Hematopoietic multipotent progenitor cell treated with erythropoietin and hydrocortisone succinate and interleukin-3 and kit ligand, for 15 days (in vitro differentiated cells): ENCODE measurements around the gene ARID1B.

ENCODE experiments used
- DNase-seq: peaks from one replicate; pipeline ENCODE4 v3.0.0-alpha.2; 2015; ENCODE audit warnings: low spot score

Gene ARID1B

GRCh38 chr6:157054531-157054979 is 277.4 kb downstream of the ARID1B start:
- no peak for DNase-seq

GRCh38 chr6:157055863-157056262 is 278.7 kb downstream of the ARID1B start:
- no peak for DNase-seq

- DNase-seq, result no peak
Measured at GRCh38 chr6:157056275-157056674, 279.1 kb downstream of the ARID1B start.

DNA sequence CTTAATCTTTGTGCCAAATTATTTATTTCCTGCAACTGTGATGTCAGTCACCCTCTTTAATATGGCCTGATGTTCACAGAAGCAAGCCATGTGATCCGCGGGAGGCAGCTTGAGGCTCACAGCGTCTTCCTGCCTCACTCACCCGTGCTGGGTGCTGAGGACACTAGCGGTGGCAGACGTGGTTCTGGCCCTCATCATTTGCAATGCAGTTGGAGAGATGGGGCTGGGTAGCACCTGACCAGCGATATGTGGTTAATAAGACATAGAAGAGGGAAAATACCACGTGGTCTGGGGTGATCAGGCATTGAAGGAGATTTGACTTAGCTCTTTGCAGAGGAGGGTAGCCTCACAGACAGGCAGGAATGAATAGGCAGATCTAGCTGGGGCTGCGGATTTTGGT is 281.4 kb downstream of the ARID1B start:
- DNase-seq, result no peak

DNA sequence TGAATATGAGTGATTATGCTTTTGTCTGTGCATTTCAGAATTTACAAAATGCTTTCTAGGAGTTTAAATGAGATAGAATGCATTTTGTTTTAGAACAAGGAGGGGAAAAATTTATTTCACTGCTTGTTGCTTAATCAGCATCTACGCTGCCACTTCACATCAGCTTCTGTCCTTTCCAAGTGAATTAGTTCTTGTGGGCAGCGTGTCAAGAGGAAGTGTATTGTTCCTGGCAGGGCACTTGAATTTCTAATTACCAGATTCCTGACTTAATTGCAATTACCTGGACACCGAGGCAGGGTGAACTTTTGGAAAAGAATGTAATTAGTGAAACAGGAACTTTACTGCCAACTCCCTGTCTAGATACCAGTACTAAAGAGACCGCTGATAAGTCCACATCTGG is 282.6 kb downstream of the ARID1B start:
- no peak for DNase-seq

- no peak for DNase-seq
Measured at GRCh38 chr6:157060440-157060952, 283.3 kb downstream of the ARID1B start.

DNA sequence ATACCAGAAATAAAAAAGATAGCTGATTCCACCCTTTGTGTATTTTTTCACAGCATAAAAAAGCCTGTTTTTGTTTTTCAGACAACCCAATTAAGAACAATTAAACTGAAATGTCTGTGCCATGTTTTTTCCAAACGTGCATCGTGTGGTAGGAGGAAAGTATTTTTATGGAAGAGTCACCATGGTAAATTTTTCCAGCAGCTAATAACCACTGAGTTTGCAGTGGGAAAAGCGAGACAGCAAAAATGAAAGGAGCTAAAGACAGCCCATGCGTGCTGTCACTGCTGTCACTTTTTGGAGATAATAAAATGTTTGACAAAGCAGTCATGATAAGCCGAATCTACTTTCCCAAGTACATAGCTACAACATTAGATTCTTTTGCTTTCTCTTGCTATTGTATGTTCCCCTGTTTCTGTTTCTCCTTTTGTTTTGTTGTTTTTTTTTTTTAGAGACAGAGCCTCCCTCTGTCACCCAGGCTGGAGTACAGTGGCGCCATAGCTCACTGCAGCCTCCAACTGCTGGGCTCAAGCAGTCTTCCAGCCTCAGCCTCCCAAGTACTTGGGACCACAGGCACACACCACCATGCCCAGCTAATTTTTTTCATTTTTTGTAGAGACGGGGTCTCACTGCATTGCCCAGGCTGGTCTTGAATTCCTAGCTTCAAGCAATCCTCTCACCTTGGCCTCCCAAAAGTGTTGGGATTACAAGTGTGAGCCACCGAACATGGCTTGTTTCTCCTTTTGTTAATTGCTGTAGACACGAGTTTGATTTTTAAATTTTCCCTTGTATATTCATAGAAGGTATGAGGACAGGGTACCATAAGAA is 284.8 kb downstream of the ARID1B start:
- DNase-seq, result no peak

DNA sequence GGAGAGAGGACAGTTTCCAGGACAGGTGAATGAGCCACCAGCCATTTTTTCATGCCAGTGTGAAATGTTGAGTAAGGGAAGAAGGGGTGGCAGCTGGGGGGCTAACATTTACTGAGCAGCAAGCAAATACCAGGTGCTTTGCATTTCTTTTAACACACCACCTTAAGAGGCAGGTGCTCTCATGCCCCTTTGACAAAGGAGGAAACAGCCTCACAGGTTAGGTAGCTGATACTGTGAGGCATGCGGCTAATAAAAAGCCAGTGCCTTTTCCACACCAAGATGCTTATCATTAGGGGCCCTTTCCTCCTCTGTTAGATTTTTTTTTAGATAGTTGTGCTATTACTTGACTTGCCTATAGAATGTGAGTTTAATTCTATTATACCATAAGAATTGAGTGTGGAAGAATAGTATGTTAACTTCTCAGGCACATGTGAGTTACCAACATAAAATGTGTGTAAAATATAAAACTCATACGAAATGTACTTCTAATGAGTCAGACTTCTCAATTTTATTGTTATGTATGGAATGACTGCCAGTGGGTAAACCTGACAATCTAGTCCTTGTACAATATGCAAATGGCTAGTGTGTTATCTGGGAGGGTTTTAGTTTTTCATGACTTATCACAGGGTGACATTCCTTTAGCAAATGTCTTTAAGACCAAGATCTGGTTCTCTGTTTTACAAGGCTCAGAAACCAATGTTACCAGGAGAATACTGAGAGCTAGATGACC is 286.2 kb downstream of the ARID1B start:
- no peak for DNase-seq

DNA sequence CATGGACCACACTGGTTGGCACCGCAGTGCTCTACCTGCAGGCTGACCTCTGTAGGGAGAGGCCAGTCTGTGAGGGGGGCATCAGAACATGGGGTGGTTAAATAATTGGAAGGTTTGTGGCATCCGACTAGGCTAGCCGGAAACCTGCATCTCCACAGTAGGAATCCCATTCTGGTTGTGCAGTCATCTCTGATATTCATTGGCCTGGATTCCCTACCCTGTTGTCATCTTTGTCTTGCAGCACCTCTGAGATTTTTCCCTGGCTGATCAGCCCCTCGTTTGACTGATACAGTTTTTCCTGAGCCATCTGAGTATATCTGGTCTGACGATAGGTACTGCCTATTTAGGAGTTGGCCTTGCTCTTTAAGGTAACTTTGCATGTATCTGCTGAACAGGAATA is 286.7 kb downstream of the ARID1B start:
- DNase-seq, result no peak

DNA sequence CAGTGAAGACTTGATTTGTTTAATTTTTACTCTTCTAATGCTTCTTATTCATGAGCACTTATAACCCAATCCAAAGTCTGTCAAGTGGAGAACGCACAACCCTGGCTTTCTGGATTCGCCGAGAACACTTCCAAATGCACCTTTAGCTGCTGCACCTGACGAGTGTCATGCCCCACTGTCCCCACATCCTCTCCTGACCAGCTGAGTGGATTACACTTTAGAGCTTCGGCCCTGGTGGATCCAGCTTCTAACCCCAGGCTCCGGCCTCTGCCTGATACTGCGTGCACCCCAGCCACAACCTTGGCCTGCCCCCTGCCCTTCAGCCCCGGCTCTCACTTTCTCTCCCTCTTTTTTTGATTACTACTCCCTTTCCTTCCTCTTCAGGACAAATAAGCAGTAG is 287.3 kb downstream of the ARID1B start:
- no peak for DNase-seq

DNA sequence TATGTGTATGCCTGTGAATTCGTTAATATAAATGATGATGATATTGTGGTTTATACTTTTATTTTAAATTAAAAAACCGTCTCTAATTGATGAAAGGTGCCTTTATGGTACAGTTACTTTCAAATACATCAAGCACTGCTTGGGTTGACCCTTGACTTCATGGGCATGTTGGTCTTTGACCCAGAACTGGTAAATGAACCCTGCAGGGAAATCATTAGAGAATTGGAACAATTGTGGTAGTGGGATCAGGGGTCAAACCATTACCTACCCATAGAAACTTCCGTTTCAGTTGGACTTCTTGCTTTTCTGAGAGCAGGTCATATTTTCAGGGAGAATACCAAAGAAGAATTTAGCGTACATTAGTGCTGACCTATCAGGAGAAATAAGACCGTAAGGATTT is 288.2 kb downstream of the ARID1B start:
- DNase-seq, result no peak

DNA sequence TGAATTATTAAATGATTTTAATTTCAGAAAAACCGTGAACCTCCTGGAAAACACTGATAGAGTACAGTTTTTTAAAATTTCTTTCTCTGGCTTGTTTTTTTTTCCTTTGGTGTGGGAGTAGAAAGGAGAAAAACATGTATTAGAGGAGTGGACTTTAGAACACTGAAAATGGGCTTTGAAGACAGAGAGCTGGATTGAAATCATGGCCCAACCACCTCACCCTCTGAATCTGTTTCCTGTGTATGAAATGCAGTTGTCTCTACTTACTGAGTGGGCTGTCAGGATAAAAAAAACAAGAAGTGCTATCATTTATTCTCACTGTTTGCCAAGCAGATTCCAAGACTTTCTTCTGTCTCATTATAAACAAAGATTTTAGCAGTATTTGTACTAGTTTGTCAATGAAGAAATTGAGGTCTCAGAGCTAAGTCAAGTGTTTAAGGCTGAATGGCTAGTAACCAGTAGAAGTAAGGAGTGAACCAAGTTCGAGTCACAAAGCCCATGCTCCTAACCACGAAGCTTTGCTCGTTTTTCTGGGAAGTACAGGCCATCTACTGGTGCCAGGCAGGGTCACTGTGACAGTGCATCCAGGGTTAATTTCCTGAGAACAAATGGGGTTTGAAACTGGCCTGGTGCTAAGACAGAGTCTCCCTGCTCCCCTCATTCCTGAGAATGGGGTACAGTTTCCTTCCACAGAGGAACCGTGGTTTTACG is 289.8 kb downstream of the ARID1B start:
- no peak for DNase-seq

DNA sequence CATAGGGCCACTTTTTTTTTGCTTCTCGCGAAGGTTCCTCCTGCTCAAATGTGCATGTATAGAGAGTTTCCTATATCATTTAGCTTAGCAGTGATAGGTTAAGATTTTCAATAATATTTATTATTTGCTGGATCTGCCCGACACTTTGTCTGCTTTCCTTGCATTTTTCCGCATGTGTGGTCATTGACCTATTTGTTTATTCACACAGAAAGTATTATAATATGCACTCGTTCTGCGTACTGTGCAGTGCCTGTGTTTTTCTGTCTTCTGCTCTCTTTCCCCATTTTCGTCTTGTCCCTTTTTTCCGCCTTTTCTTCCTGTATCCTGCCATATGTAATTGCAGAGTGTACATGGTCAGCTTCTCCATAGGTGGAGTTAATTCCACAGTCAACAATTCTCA is 290.3 kb downstream of the ARID1B start:
- no peak for DNase-seq

- no peak for DNase-seq
Measured at GRCh38 chr6:157068691-157069324, 291.6 kb downstream of the ARID1B start.

GRCh38 chr6:157069585-157069984 is 292.4 kb downstream of the ARID1B start:
- DNase-seq, result no peak

- DNase-seq, result no peak
Measured at GRCh38 chr6:157070403-157071107, 293.4 kb downstream of the ARID1B start.

DNA sequence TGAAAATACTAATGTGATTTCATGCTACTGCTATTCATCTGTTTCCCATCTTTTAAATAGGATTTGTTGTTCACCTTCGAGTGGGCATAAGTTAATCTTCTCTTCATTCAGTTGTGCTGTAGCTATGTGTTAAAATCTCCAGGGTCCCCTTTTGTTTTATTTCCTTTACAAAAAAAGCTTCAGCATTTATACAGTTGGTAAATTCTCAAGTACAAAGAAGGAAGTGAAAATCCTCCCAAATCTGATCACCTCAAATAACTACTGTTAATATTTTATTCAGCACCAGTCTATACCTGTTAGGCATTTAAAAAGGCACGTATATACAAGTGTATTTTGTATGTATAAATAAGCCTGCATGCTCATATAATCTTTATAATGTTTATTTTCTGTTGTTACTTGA is 294.9 kb downstream of the ARID1B start:
- DNase-seq, result no peak

DNA sequence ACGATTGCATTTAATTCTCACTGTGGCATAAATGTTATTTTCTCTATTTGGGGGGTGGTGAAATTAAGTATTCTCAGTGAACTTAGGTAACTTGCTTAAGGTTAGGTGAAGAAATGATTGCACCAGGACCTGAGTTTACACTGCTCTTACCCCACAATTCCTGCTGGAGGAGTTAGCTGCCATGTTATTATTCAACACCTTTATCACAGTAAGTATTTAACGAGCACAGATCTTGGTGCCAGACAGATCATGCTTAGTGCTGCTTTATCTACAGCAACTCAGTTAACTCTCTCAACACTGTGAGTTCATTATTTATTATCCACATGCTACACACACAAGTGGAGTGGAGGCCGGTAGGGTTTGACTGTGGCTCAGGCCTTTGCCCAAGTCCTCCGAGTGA is 296.4 kb downstream of the ARID1B start:
- DNase-seq, result no peak

DNA sequence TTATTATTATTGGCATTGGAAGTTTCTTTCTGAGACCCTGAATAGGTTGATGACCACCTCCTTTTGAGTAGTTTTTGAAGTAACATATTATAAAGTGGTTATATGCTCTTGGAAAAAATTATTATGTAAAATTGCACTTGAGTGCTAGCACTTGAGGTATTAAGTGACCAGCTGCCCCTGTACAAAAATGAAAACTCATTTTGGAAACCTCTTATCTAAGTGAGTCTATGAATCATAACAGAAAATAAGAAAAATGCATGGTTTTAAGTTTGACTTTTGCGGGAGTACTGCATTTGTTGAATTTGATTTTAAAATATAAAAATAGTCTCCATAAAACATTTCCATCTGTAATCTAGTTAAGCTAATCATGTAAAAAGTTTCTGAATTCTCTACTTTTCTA is 297.8 kb downstream of the ARID1B start:
- DNase-seq, result no peak

DNA sequence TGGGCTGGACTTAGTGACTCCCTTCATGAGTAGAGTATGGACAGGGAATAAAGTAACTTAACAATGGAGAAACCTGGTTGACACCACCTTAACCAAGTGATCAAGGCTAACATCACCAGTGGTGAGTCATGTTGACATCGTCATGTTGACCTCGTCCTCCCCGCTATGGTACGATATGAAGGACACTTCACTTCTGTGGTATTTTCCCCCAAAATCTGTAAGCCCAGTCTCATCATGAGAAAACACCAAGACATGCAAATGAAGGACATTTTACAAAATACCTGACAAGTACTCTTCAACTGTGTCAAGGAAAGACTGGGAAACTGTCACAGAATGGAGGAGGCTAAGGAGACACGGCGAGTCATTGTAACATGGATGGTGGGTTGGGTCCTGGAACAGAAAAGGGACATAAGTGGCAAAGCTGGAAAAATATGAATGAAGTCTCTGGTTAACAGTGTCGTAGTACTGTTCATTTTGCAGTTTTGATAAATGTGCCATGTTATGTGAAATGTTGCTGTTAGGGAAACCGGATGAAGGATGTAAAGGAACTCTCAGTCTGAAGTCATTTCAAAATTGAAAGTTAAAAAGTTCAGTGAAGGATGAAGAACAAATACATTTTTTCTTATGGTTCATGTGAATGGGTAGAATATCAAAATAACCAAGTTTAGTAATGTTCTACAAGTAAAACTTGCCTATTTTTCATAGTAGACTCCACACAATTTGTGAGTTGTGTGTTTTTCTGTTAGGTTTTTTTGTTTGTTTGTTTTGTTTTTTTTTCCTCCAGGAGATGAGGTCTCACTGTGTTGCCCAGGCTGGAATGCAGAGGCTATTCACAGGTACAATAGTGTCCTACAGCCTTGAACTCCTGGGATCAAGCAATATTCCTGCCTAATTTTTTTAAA is 298.6 kb downstream of the ARID1B start:
- no peak for DNase-seq

DNA sequence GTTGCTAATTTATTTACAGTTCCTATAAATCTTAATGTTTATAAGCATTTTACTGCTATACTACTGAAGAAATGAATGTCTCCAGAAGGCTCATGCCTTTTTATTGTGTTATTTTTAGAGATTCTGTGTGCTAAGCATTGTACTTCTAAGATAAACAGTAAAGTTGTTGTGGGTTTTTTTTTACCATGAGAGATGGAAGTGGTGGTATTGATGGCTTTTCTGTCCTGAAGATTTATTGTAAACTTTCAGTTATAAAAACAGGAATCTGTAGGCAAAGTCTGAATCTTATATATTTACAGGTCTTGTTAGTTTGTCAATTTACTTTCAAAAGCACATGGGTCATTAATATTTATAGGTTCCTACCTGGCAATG is 299.3 kb downstream of the ARID1B start:
- DNase-seq, result no peak
